GM23248 (cell line): ENCODE measurements around the gene CLEC16A.

Source experiments
- EZH2 ChIP-seq: fragments of 200-600 bp; sonication (generic); IDR thresholded peaks from 2 replicates; pipeline ENCODE4 v1.6.1; 2018; ENCODE audit warnings: antibody characterized with exemption, mild to moderate bottlenecking; ENCODE audit not compliant: insufficient read depth, poor library complexity, severe bottlenecking
- EZH2phosphoT487 ChIP-seq: fragments of 200-600 bp; sonication (generic); IDR thresholded peaks from 2 replicates; pipeline ENCODE4 v1.6.1; 2018; ENCODE audit warnings: antibody characterized with exemption, moderate library complexity, mild to moderate bottlenecking, low read depth; ENCODE audit not compliant: insufficient read depth

DNA sequence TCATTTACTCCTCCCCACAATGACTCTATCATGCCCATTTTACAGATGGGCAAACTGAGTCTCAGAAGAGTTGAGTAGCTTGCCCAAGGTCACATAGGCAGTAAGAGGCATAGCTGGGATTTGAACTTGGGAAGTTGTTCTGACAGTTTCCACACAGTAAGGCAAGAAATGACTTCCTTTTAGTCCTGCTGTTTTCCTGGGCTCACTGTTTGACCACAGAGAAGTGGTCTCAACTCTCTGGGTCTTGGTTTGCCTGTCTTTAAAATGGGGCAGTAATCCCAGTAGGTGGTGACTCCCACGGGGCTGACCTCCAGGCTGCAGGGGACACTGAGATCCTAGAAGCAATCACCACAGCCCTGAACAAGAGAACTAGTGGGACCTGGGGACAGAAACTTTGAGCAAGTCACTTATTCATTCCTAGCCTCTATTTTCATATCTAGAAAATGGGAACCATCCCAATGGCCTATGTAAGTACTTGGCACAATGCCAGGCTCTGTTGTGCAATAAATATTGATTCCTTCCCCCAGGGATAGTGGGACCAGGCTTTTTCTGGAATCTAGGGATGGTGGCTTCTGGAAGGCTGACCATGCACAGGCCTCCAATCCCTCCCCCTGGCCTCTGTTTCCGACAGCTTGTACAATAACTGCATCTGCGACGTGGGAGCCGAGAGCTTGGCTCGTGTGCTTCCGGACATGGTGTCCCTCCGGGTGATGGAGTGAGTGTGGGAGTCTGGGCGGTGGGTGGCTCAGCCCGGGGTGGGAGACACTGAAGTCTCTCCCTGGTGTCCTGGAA is 22.6 kb upstream of the CLEC16A start:
- TF ChIP-seq EZH2phosphoT487, result no peak
- no peak for TF ChIP-seq EZH2
